Measurements from ENCODE around the gene RABGGTA.
"Not testable (repeated sequence)": the region's sequence is repeated elsewhere in the genome, so short reads cannot be mapped to it uniquely, and the experiment has no call there.

The RABGGTA gene

DNA sequence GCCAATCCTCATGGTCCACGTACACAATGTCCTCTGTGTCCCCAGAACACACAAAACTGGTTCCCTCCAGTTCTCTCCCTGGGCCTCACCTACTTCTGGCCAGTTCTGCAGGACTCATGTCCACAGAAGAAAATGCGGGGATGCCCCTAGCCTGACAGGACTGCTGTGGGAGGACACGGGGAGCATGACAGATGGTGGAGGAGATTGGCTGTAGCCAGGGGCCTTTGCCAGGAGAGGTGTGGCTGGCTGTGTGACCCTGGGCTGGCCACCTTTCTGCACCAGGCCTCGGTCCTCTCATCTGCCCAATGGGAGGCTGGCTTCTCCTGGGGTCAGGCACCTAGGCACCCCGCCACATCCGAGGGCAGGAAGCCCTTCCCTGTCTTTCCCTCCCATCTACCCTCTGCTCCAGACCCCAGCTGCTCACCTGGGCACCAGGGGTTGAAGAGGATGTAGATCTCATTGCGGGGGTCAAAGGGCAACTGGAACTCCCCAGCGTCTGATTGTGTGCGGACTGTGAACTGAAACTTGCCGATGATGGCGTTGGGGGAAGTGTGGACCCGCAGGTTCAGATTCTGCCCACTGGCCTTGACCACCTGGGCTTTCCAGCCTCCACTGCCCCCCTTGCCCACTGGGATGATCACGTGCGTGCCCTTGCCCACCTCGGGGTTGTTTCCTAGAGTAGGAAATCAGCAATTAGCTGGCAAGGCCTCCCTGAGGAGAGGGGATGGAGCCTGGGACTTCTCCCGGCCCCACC is 11.2 kb downstream of the RABGGTA start:
- DNase-seq: no peak

- no peak for DNase-seq
Measured at GRCh38 chr14:24259282-24260025, 11.9 kb downstream of the RABGGTA start.

DNA sequence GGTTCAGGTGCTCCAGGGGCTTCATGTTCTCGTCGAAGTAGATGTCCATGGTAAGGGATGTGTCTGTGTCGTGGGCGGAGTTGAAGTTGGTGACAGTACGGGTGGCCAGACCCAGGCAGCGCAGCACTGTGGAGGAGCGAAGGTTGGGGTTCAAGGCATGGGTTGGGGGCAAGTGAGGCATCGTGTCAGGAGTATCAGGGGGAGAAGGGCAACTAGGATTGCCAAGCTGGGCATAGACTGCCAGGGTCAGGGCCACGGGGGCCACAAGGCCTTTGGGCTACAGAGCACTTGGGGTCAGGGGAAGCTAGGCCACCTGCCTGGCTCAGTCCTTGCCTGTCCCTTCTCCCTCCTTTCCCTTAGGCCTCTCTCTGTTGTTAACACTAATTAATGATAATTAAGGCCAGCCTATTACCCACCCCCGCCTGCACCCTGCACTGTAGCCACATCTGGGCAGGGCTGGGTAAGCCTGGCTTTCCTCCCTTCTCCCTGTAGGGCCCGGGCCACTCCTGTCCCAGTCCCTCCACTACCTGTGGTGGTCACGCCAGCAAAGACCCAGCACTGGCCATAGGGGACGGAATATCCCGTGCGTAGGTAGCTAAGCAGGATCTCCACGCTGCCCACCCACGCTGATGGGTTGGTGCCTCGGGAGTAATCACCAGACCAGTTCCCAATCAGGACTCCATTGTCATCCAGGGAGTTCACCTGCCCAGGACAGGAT is 12.7 kb downstream of the RABGGTA start:
- DNase-seq: no peak

GRCh38 chr14:24258119-24258518 is 13.3 kb downstream of the RABGGTA start:
- no peak for DNase-seq

DNA sequence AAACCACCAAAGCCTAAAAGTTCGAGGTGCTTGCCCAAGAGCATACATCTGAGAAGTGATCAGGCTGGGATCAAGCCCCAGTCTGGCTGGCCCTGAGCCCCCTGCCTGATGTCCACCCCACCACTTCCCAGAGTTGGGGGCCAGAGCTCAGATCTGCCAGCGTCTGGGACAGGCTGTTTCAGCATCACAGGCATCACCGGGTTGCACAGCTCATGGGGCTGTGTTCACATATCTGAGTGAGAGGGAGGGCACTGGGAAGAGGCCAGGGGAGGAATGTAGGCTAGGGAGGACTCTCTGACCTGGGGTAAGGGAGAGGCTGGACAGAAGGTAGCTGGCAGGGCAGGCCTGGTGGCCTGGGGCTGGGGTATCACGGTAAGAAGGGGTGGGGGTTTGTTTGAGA is 14.4 kb downstream of the RABGGTA start:
- DNase-seq: no peak

DNA sequence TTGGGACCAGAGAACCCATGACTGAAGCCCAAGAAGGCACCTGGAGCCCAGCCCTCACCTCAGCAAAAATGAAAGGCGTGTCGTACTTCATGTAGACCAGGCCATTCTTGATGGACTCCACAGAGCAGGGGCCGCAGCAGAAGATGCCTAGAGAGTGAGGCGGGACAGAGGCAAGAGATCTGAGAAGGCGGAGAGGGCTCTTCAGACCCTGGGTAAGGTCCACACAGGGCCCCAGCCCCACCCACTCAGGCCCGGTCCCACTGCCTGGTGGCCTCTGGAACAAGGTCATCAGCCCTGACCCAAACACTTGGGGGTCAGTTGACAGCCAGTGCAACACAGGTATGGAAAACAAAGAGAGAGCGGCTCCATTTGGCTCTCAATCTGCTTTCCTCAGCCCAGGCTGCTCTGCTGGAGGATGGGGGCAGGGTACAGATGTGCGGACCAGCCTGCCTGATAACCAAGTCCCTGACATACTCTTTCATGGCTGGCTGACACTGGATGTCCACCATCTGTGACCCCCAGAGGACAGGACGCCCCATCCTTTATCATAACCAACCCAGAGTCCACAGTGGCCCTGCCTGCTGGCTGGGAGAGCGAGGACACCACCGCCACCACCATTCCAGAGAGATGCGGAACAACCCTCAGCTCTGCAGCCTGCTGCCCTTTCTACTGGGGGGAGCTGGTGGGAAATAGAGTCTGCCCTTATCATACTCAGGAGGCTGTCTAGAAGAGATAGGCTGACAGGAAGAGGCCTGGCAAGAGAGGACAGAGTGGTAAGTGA is 15.3 kb downstream of the RABGGTA start:
- DNase-seq: no peak

GRCh38 chr14:24255438-24255837 is 16.0 kb downstream of the RABGGTA start:
- DNase-seq: no peak

GRCh38 chr14:24254630-24255392 is 16.6 kb downstream of the RABGGTA start:
- no peak for DNase-seq

DNA sequence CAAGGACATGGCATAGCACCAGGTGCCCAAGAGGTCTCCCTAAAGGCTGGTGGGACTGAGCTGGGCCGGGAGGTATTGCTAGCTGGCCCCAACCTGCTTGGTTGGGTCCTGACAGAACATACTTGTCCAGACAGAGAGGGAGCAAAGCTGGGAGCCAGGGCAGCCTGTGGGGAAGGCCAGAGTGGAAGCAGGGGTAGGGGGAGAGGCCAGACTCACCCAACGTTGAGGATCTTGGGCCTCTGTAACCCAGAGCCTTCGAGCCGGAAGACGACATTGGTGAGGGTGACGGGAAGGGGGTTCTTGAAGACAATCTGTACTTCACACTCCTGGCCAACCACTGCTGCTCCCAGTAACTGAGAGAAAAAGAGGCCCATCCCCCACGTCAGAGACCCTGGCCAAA is 17.5 kb downstream of the RABGGTA start:
- no peak for DNase-seq

GRCh38 chr14:24252289-24253124 is 18.9 kb downstream of the RABGGTA start:
- no peak for DNase-seq

GRCh38 chr14:24251880-24252288 is 19.5 kb downstream of the RABGGTA start:
- no peak for DNase-seq

- DNase-seq: no peak
Measured at GRCh38 chr14:24250354-24250753, 21.0 kb downstream of the RABGGTA start.

DNA sequence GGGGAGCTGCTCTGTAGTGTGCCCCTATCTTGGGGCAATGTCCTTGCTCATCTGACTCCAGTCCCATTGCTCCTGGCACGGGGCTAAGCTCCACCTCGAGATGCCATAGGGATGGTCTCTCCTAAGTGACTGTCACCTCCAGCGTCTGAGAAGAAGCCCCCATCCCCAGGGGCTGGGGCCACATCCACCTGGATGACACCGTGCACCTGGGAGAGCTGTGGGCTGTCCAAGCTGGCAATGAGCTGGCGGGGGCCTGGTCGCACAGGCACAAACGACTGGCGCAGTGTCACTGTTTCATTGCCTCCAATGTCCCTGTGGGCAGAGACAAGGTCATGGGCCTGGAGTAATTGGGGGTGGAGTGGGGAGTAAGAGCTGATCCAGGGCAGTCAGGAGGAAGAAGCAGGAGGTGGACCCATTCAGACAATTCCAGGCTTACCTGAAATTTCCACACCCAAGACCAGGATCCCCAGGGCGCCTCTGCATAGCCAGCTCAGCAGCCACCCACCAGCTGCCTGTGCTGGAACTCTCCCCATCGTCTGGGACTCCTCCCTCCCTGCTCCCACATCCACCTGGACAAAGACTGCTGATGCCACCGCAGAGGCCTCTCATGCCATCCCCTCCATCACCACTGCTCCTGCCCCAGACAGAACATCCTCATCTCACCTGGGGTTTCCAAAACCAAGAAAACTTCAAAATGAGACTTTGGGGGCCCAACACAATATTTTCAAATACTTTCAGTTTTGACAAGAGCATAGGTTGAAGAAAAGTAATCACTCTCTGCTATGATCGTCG is 22.0 kb downstream of the RABGGTA start:
- no peak for DNase-seq

- DNase-seq: no peak
Measured at GRCh38 chr14:24247422-24247821, 24.0 kb downstream of the RABGGTA start.

- DNase-seq: no peak
Measured at GRCh38 chr14:24246765-24247212, 24.6 kb downstream of the RABGGTA start.

DNA sequence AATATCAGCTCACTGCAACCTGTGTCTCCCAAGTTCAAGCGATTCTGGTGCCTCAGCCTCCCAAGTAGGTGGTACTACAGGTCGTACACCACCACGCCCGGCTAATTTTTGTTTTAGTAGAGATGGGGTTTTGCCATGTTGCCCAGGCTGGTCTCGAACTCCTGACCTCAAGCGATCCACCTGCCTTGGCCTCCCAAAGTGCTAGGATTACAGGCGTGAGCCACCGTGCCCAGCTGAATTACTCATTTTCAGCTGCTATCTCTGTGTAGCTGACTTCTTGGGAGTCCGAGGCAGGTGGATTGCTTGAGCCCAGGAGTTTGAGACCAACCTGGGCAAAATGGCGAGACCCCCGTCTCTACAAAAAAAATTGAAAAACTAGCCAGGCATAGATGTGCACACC is 26.0 kb downstream of the RABGGTA start:
- not testable (repeated sequence) for DNase-seq

DNA sequence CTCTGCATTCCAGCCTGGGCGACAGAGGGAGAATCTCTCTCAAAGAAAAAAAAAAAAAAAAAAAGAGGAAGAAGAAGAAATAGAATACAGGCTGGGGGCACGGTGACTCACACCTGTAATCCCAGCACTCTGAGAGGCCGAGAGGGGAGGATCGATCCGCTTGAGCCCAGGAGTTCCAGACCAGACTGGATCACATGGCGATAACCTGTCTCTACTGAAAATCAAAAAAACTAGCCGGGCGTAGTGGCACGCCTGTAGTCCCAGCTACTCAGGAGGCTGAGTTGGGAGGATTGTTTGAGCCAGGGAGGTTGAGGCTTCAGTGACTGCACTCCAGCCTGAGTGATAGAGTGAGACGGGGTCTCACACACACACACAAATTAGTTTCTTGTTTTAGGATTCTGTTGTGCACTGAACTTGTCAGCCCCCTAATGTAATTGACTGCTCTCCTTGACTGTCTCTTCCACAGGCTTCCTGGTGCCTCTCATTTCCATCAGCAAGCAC is 28.0 kb downstream of the RABGGTA start:
- DNase-seq: no peak

DNA sequence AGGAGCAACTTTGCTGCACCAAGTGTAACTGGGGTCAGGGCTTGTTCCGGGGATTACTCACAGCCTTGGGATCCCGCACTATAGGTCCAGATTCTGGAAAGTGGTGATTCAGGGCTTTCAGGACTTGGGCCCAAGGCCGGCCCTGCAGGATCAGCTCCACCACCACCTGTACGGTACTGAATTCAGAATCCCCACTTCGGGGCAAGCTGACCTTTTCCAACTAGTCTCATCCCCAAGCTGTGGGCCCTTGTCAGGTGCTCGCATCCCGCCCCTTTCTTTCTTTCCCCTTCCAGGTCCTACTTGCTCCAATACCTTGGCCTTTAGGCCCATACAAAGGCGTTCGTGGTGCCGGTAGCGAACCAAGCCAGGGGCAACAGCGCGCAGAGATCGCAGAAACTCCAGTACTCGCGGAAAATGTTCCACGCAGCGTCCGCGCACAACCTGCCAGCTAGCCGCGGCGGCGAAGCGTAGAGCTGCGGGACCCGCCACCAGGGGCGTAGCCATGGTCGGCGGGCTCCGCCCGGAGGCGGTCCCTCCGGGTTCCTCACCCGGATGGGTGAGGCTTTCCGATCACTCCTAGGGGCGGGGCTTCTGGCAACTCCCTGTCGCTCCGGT is 29.5 kb downstream of the RABGGTA start:
- peak; percentile 75 for DNase-seq

- no peak for DNase-seq
Measured at GRCh38 chr14:24240110-24240918, 31.1 kb downstream of the RABGGTA start.
